ENCODE data around the gene SYNDIG1.

Gene SYNDIG1

GRCh38 chr20:24469116-24469893 is at the start of gene SYNDIG1:
SYNDIG1 (plus strand) TSS chr20:24469629; CDS start chr20:24543098, 73,469 bp downstream.
- no peak for TF ChIP-seq JUND (IDR thresholded peaks at IDR 0.05; ENCODE audit: low read depth)
- in situ Hi-C loops (cut with HindIII; ENCODE audit: low pct_unique_long_range_greater_than_20kb, low sequenced_read_pairs), result no loop called here
- no peak for DNase-seq (ENCODE audit: low read depth in 1 of 2, low spot score in 1 of 2)

GRCh38 chr20:24419786-24420185 is 49.6 kb upstream of the SYNDIG1 start:
- no peak for TF ChIP-seq JUND (IDR thresholded peaks at IDR 0.05; ENCODE audit: low read depth)
- in situ Hi-C loops (cut with HindIII; ENCODE audit: low pct_unique_long_range_greater_than_20kb, low sequenced_read_pairs), result no loop called here
- DNase-seq (ENCODE audit: low read depth in 1 of 2, low spot score in 1 of 2), result no peak

- no peak for TF ChIP-seq JUND (IDR thresholded peaks at IDR 0.05; ENCODE audit: low read depth)
Measured at GRCh38 chr20:24420567-24420966, 48.9 kb upstream of the SYNDIG1 start.

GRCh38 chr20:24421071-24421470 is 48.4 kb upstream of the SYNDIG1 start:
- in situ Hi-C loops (cut with HindIII; ENCODE audit: low pct_unique_long_range_greater_than_20kb, low sequenced_read_pairs), result no loop called here
- no peak for TF ChIP-seq JUND (IDR thresholded peaks at IDR 0.05; ENCODE audit: low read depth)
- DNase-seq (ENCODE audit: low read depth in 1 of 2, low spot score in 1 of 2), result no peak

More at GRCh38 chr20:24420567-24420966, 48.9 kb upstream of the SYNDIG1 start:
- in situ Hi-C loops (cut with HindIII; ENCODE audit: low pct_unique_long_range_greater_than_20kb, low sequenced_read_pairs), result no loop called here
- no peak for DNase-seq (ENCODE audit: low read depth in 1 of 2, low spot score in 1 of 2)

GRCh38 chr20:24422091-24422760 is 47.2 kb upstream of the SYNDIG1 start:
- in situ Hi-C loops (cut with HindIII; ENCODE audit: low pct_unique_long_range_greater_than_20kb, low sequenced_read_pairs), result no loop called here
- no peak for TF ChIP-seq JUND (IDR thresholded peaks at IDR 0.05; ENCODE audit: low read depth)
- DNase-seq (ENCODE audit: low read depth in 1 of 2, low spot score in 1 of 2), result no peak

- no peak for TF ChIP-seq JUND (IDR thresholded peaks at IDR 0.05; ENCODE audit: low read depth)
- DNase-seq (ENCODE audit: low read depth in 1 of 2, low spot score in 1 of 2), result no peak
- in situ Hi-C loops (cut with HindIII; ENCODE audit: low pct_unique_long_range_greater_than_20kb, low sequenced_read_pairs), result no loop called here
Measured at GRCh38 chr20:24423390-24424313, 45.8 kb upstream of the SYNDIG1 start.

GRCh38 chr20:24425523-24426135 is 43.8 kb upstream of the SYNDIG1 start:
- DNase-seq (ENCODE audit: low read depth in 1 of 2, low spot score in 1 of 2), result no peak
- TF ChIP-seq JUND (IDR thresholded peaks at IDR 0.05; ENCODE audit: low read depth), result no peak
- in situ Hi-C loops (cut with HindIII; ENCODE audit: low pct_unique_long_range_greater_than_20kb, low sequenced_read_pairs), result no loop called here

- DNase-seq (ENCODE audit: low read depth in 1 of 2, low spot score in 1 of 2), result no peak
- in situ Hi-C loops (cut with HindIII; ENCODE audit: low pct_unique_long_range_greater_than_20kb, low sequenced_read_pairs), result no loop called here
- TF ChIP-seq JUND (IDR thresholded peaks at IDR 0.05; ENCODE audit: low read depth), result no peak
Measured at GRCh38 chr20:24431279-24432045, 38.0 kb upstream of the SYNDIG1 start.

GRCh38 chr20:24432046-24432442 is 37.4 kb upstream of the SYNDIG1 start:
- in situ Hi-C loops (cut with HindIII; ENCODE audit: low pct_unique_long_range_greater_than_20kb, low sequenced_read_pairs), result no loop called here
- TF ChIP-seq JUND (IDR thresholded peaks at IDR 0.05; ENCODE audit: low read depth), result no peak
- no peak for DNase-seq (ENCODE audit: low read depth in 1 of 2, low spot score in 1 of 2)

GRCh38 chr20:24436160-24436559 is 33.3 kb upstream of the SYNDIG1 start:
- no peak for DNase-seq (ENCODE audit: low read depth in 1 of 2, low spot score in 1 of 2)
- no peak for TF ChIP-seq JUND (IDR thresholded peaks at IDR 0.05; ENCODE audit: low read depth)
- in situ Hi-C loops (cut with HindIII; ENCODE audit: low pct_unique_long_range_greater_than_20kb, low sequenced_read_pairs), result no loop called here

GRCh38 chr20:24437196-24438082 is 32.0 kb upstream of the SYNDIG1 start:
- no peak for DNase-seq (ENCODE audit: low read depth in 1 of 2, low spot score in 1 of 2)
- no peak for TF ChIP-seq JUND (IDR thresholded peaks at IDR 0.05; ENCODE audit: low read depth)
- in situ Hi-C loops (cut with HindIII; ENCODE audit: low pct_unique_long_range_greater_than_20kb, low sequenced_read_pairs), result no loop called here

All from T47D (cell line).